Measurements from ENCODE around the gene PCNX1. TPM values are rescaled to one million over a fixed set of nuclear protein-coding genes. Genes with fewer than 3 reads are reported as not detected.
A peak's percentile ranks its signal among the peaks of the same experiment; 100 is the strongest.
"Not testable (repeated sequence)": the region's sequence is repeated elsewhere in the genome, so short reads cannot be mapped to it uniquely, and the experiment has no call there.

Gene PCNX1
- total RNA-seq, 1 donor from 2014 or later, result 46.5 TPM

DNA sequence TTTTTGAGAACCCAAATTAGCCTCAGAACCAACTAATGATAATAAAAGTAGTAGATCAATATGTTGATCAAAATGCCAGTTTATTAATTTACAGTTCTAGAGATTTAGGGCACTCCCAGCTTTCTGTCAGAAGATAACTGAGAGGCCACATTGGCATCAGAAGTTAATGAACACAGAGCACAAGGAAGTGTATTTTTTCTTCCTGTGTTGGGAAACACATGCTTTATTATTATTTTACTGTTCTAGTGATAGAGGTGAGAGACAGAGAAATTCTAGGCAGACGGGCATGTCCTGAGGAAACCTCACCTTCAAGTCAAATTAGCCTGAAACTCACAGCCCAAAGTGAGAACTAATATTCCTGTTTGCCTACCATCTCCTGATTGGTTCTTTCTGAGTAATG is 213.7 kb downstream of the PCNX1 start:
- Histone ChIP-seq H3K4me3 (no peak overlapping the region), H3K9me3 (no peaks in the 10 kb centered on the region), H3K4me1 (no peaks in the 10 kb centered on the region), H3K36me3 (no peaks in the 10 kb centered on the region), H3K27ac (no peak overlapping the region), H3K27me3 (no peaks in the 10 kb centered on the region)
- TF ChIP-seq, protein P1, sequence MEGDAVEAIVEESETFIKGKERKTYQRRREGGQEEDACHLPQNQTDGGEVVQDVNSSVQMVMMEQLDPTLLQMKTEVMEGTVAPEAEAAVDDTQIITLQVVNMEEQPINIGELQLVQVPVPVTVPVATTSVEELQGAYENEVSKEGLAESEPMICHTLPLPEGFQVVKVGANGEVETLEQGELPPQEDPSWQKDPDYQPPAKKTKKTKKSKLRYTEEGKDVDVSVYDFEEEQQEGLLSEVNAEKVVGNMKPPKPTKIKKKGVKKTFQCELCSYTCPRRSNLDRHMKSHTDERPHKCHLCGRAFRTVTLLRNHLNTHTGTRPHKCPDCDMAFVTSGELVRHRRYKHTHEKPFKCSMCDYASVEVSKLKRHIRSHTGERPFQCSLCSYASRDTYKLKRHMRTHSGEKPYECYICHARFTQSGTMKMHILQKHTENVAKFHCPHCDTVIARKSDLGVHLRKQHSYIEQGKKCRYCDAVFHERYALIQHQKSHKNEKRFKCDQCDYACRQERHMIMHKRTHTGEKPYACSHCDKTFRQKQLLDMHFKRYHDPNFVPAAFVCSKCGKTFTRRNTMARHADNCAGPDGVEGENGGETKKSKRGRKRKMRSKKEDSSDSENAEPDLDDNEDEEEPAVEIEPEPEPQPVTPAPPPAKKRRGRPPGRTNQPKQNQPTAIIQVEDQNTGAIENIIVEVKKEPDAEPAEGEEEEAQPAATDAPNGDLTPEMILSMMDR (IDR thresholded peaks at IDR 0.05), result no peak
- no peak for ATAC-seq
- intact Hi-C loops (cut with DNase I), result no loop called here
- no peak for DNase-seq

DNA sequence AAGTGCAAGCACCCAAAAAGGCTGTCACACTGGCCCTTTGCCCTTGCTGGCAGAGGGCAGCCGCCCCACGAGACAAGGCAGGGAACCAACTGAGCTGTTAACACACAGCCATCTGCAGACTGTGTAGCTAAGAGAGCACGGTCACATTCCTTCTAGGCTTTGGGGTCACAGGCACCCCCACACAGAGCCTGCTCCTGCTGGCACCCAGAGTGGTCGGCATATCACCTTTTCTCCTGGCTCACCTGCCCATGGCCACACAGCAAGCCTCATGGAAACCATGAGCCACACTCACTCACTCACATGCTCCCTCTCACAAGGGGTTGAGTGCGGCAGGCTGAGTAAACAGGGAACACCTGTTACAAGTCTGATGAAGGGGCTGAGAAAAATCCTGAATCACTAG is 214.5 kb downstream of the PCNX1 start:
- no peak overlapping the region for H3K27ac ChIP-seq
- H3K36me3 ChIP-seq, result no peaks in the 10 kb centered on the region
- no peak overlapping the region for H3K4me3 ChIP-seq
- H3K4me1 ChIP-seq, result no peaks in the 10 kb centered on the region
- TF ChIP-seq, protein P1 (IDR thresholded peaks at IDR 0.05), result no peak
- ATAC-seq, result peak; percentile 39
- intact Hi-C loops (cut with DNase I), result no loop called here
- H3K9me3 ChIP-seq, result no peaks in the 10 kb centered on the region
- DNase-seq, result no peak
- H3K27me3 ChIP-seq, result no peaks in the 10 kb centered on the region

DNA sequence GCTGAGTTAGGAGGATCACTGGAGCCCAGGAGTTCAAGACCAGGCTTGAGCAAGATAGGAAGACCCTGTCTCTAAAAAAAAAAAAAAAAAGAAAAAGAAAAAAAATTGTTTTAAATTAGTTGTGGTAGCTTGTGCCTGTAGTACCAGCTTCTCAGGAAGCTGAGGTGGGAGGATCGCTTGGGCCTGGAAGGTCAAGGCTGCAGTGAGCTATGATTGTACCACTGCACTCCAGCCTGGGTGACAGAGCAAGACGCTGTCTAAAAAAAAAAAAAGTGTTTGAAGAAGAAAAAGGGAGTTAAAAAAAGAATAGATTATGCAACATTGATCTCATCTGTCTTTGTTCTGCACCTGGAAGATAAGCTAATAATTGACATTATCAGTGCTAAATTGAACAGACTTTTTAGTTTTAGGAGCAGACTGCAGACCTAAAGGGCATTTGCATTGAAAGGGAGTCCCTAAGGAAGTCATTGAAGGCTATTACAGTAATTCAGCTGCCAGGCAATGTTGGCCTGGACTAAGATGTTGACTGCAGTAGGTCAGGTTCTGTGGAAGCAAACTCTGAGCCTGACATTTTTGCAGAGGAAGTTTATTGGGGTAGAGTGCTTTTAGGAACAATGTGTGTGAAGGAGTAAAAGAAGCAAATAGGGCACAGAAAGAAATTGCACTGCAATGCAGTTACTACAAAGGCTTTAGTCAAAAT is 215.8 kb downstream of the PCNX1 start:
- no peak for ATAC-seq
- intact Hi-C loops (cut with DNase I), result no loop called here
- TF ChIP-seq, protein P1 (IDR thresholded peaks at IDR 0.05), result no peak

DNA sequence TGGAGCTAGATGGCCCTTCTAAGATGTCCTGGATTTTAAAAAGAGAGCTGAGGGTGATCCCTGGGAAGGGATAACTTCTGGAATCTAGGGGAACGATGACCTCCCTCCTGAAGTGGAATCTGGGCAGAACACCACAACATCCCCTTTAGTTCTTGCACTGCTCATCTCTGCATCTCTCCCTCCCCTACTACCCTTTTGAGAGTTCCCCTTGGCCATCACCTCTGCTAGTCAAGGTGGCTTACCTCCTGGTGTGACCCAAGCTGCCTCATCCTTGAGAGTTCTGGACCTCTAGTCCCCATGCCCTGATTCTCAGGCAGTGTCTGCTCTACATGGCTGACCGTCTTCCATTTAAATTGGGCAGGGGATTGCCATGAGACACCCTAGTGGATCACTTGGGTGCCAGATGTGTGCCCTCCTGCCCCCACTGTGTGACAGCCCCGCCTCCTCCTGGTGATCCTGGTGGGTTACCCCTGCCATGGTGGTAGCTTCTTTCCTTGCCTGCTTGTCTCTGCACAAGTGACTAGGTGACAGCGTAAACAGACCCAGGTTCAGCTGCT is 216.4 kb downstream of the PCNX1 start:
- no peak for DNase-seq
- H3K9me3 ChIP-seq, result no peaks in the 10 kb centered on the region

More for the DNA sequence above, 215.8 kb downstream of the PCNX1 start:
- DNase-seq, result no peak
- Histone ChIP-seq H3K4me1 (no peaks in the 10 kb centered on the region), H3K36me3 (no peaks in the 10 kb centered on the region), H3K27me3 (no peaks in the 10 kb centered on the region), H3K4me3 (no peak overlapping the region), H3K9me3 (no peaks in the 10 kb centered on the region), H3K27ac (no peak overlapping the region)

DNA sequence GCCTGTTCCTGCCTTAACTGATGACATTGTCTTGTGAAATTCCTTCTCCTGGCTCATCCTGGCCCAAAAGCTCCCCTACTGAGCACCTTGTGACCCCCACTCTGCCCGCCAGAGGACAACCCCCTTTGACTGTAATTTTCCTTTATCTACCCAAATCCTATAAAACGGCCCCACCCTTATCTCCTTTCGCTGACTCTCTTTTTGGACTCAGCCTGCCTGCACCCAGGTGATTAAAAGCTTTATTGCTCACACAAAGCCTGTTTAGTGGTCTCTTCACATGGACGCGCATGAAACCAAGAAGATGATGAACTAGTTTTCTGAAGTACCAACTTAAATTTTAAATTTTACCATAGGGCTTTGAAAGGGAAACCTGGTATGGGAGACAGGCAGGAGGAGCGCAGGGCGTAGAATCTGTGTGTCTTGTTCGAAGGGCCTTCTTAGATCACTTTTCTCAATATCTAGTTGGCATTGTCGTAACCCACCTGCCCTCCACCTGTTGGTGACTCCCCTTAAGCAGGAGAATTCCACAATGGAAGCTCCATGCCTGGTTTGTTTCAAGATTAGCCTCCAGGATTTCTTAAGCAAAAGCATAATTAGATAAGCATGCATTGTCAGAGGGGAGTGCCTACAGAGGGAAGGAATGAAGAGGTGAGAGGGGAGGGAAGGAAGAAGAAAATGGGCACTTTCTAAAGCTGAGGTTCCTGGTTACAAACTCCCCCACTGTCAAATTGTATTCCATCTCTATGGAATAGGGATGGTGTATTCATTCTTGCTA is 222.6 kb downstream of the PCNX1 start:
- DNase-seq, H3K4me1 ChIP-seq, H3K27me3 ChIP-seq, H3K4me3 ChIP-seq, H3K36me3 ChIP-seq, H3K27ac ChIP-seq, ATAC-seq, H3K9me3 ChIP-seq: not testable (repeated sequence)
- intact Hi-C loops (cut with DNase I), result loop anchor here (10.0 kb wide), 1 partner anchor 625 kb away; no protein-coding TSS in a partner anchor

More for the DNA sequence above, 216.4 kb downstream of the PCNX1 start:
- Histone ChIP-seq H3K27ac (no peak overlapping the region), H3K4me1 (no peaks in the 10 kb centered on the region), H3K27me3 (no peaks in the 10 kb centered on the region), H3K36me3 (no peaks in the 10 kb centered on the region), H3K4me3 (no peak overlapping the region)
- intact Hi-C loops (cut with DNase I), result no loop called here
- TF ChIP-seq, protein P1 (IDR thresholded peaks at IDR 0.05), result no peak
- no peak for ATAC-seq
